HG03097 (cell line): ENCODE data around the gene ADAMTS17.

Source experiments
- ATAC-seq: cut with Tn5 transposase; IDR thresholded peaks from one replicate; pipeline ENCODE4 v1.9.1; 2021; ENCODE audit not compliant: unreplicated experiment, low FRiP score

The ADAMTS17 gene

GRCh38 chr15:100281096-100281917, 60.5 kb downstream of the ADAMTS17 start:
- no peak for ATAC-seq

DNA sequence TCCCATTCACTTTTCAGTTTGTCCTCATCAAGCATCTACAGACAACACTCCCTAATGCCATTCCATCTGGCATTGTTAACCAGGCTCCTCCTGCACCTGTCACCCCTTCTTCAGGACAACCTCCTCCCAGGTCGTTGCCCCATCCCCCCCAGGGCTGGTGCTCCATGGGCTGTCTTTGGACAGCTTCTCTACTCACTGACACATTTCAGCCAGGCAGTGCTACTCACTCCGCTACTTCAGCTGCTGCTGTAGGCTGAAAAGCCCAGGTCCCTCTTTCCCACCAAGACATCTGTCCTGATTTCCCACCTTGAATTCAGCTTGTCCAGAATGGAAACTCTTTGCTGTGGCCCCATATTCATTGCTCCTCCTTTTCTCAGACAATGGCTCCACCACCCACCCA, 61.9 kb downstream of the ADAMTS17 start:
- ATAC-seq, result no peak

- ATAC-seq, result no peak
Measured at GRCh38 chr15:100279446-100279845, 62.3 kb downstream of the ADAMTS17 start.

- ATAC-seq, result no peak
Measured at GRCh38 chr15:100278596-100279380, 63.0 kb downstream of the ADAMTS17 start.

DNA sequence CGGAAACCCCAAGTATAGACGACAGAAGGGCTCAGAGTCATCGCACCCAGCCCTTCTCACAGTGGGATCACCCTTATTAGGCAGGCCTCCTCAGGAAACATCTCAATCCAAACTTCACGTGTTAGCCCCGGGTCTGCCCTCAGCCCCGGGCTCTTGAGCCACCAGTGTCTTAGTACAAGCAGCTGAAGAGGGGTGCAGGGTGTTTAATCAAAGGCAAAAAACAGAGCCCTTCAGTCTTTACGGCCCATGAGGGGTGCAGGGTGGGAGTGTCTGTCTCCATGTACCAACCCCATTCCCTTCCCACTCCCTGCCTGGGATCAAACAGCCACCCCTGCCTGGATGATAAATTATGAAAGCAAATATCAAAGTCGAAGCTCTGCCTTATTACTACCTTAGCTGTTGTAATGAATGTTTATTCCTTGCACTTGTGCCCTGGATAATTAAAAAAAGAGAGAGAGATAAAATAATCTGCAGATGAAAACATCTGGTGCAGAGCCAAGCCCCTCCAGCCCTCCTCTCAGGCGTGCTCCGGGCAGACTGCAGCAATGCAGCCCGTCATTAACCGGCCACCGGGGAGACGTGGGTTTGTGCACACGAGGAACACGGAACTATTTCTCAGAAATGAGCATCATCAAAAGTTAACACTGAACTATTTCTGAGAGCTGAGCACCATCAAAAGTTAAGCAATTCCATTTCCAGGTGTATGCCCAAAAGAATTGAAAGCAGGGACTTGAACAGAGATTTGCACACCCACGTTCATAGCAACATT, 64.5 kb downstream of the ADAMTS17 start:
- no peak for ATAC-seq

DNA sequence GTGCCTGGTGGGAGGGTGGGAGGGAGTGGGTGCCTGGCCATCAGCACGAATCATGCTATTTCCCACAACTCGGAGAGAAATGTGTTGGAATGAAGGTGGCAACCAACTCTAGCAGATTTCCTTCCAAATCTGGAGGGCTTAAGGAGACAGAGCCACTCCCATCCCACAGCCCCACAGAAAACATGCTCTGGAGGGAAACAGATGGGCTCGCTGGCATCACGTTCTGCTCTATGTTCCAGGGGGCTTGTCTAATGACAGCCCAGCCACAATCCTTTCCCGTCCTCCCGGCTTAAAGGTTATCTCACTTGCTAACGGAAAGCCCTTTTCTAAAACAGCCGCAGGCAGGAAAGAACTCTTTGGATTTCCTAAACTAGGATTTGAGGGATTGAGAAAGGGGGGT, 65.3 kb downstream of the ADAMTS17 start:
- no peak for ATAC-seq

GRCh38 chr15:100275641-100276040, 66.1 kb downstream of the ADAMTS17 start:
- no peak for ATAC-seq

GRCh38 chr15:100269831-100270230, 71.9 kb downstream of the ADAMTS17 start:
- no peak for ATAC-seq

DNA sequence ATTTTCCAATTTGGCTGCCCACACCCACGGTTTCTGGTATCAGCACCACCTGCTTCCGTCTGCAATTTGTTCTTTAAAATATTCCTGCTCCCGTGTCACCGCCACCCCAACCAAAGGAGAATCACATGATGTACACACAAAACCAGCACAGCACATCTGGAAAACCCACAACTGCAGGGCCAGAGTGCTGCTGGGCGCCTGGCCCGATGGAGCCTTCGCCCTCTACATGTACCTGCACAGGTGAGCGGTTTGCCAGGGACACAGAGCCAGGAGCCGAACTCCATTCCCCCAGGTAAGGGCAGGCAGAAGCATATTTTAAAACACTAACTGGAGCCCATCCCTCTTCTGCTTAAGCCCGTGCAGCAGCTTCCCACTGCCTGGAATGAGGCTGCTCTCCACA, 75.6 kb downstream of the ADAMTS17 start:
- ATAC-seq, result no peak

GRCh38 chr15:100265641-100266035, 76.1 kb downstream of the ADAMTS17 start:
- ATAC-seq, result no peak

DNA sequence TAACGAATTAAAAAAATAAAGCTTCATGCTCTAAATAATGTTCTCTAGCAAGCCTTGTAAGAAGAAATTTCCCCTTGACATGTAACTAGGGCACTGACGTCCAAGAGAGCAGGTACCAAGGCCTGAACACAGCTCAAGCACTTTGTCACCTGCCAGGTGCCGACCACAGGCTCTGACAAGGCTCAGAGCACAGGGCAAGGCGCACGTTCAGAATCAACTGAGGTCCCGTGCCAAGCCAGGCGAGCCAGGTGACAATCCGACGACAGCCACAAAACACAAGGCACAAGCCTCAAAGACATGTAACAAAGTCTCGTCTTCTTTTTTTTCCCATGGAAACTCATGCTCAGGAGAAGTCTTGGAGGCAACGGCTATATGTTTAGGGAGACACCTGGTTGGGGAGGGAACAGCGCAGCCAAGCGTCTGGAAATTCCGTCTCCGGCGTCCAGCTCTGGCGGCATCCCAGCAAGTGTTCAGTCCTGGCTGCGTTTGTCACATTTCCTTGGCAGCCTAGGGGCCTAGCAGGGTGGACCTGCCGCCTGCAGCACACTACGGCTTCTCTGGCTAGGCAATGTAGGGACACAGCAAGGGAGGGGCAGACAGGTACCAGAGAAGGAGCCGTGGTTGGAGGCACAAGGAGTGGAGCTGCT, 76.7 kb downstream of the ADAMTS17 start:
- no peak for ATAC-seq

GRCh38 chr15:100263721-100264455, 77.9 kb downstream of the ADAMTS17 start:
- no peak for ATAC-seq

- ATAC-seq, result no peak
Measured at GRCh38 chr15:100263031-100263430, 78.7 kb downstream of the ADAMTS17 start.

- ATAC-seq, result no peak
Measured at GRCh38 chr15:100261302-100262240, 80.2 kb downstream of the ADAMTS17 start.

GRCh38 chr15:100259266-100259665, 82.5 kb downstream of the ADAMTS17 start:
- no peak for ATAC-seq

- no peak for ATAC-seq
Measured at GRCh38 chr15:100256970-100257650, 84.7 kb downstream of the ADAMTS17 start.

GRCh38 chr15:100256101-100256969, 85.4 kb downstream of the ADAMTS17 start:
- no peak for ATAC-seq
